OCI-LY7 (cell line): ENCODE data around the gene SH3TC2. TPM values are rescaled to one million over a fixed set of nuclear protein-coding genes. Genes with fewer than 3 reads are reported as not detected.

ENCODE experiments used
- BruUV-seq: library from RNA; stranded (reverse); fragments of 400-500 nt; replicated peaks from 2 replicates; lab custom pipeline; 2021; lab: Mats Ljungman, UMichigan
- CTCF ChIA-PET: fragments of 300-600 bp; sonication (Branson Sonifier 250); formaldehyde crosslinking; loops from one replicate; lab custom pipeline; 2022; ENCODE audit warnings: antibody characterized with exemption; ENCODE audit not compliant: unreplicated experiment; lab: Charles Lee
- POLR2A ChIA-PET: fragments of 300-600 bp; sonication (Branson Sonifier 250); formaldehyde crosslinking; loops from one replicate; lab custom pipeline; 2022; ENCODE audit warnings: antibody characterized with exemption; lab: Charles Lee
- DNase-seq: peaks from one replicate; pipeline ENCODE4 v3.0.0-alpha.2; 2015; ENCODE audit warnings: low spot score
- H2AFZ ChIP-seq: fragments of 200-600 bp; sonication (generic), shearing (Covaris generic); 2 replicates; pipeline ENCODE4 v1.6.1; 2014; ENCODE audit warnings: mild to moderate bottlenecking, antibody characterized with exemption, low read length, moderate library complexity
- H3K27ac ChIP-seq: fragments of 200-600 bp; sonication (generic); 2 replicates; pipeline ENCODE4 v1.5.1; 2014; ENCODE audit warnings: mixed run types, low read depth, mild to moderate bottlenecking, moderate library complexity, low read length, inconsistent platforms; ENCODE audit not compliant: poor library complexity, severe bottlenecking
- H3K36me3 ChIP-seq: fragments of 200-600 bp; sonication (generic); 2 replicates; pipeline ENCODE4 v1.6.1; 2014; ENCODE audit warnings: mild to moderate bottlenecking, antibody characterized with exemption, low read length, moderate library complexity, mixed read lengths; ENCODE audit not compliant: insufficient read depth
- H3K4me1 ChIP-seq: fragments of 200-600 bp; sonication (generic); 2 replicates; pipeline ENCODE4 v1.5.1; 2014; ENCODE audit warnings: mild to moderate bottlenecking, low read length; ENCODE audit not compliant: insufficient read depth, poor library complexity, severe bottlenecking
- H3K4me2 ChIP-seq: fragments of 200-600 bp; sonication (generic); 2 replicates; pipeline ENCODE4 v1.6.1; 2014; ENCODE audit warnings: mild to moderate bottlenecking, low read length
- H3K4me3 ChIP-seq: fragments of 200-600 bp; sonication (generic); 2 replicates; pipeline ENCODE4 v1.5.1; 2014; ENCODE audit warnings: mild to moderate bottlenecking, low read depth, low read length; ENCODE audit not compliant: poor library complexity, severe bottlenecking
- H3K79me2 ChIP-seq: fragments of 200-600 bp; sonication (generic); 2 replicates; pipeline ENCODE4 v1.6.1; 2016; ENCODE audit warnings: low read depth, mild to moderate bottlenecking, low read length, moderate library complexity, mixed read lengths; ENCODE audit not compliant: insufficient read depth
- H3K9me2 ChIP-seq: fragments of 200-600 bp; sonication (generic); 2 replicates; pipeline ENCODE4 v1.6.1; 2016; ENCODE audit warnings: mild to moderate bottlenecking, low read length, mixed read lengths; ENCODE audit not compliant: insufficient read depth
- H3K9me3 ChIP-seq: fragments of 200-600 bp; sonication (generic); 2 replicates; pipeline ENCODE4 v1.6.1; 2014; ENCODE audit warnings: mild to moderate bottlenecking, mixed run types, low read length, mixed read lengths
- H4K20me1 ChIP-seq: fragments of 200-600 bp; sonication (generic); 2 replicates; pipeline ENCODE4 v1.6.1; 2014; ENCODE audit warnings: mild to moderate bottlenecking, antibody characterized with exemption, low read length, moderate library complexity, mixed read lengths; ENCODE audit not compliant: insufficient read depth
- EZH2phosphoT487 ChIP-seq: fragments of 200-600 bp; sonication (generic); IDR thresholded peaks from 2 replicates; pipeline ENCODE4 v1.6.1; 2018; ENCODE audit warnings: low read depth, borderline replicate concordance, mild to moderate bottlenecking, mixed run types, antibody characterized with exemption, low read length, moderate library complexity, mixed read lengths
- intact Hi-C: fragments of 100-400 bp; cut with micrococcal nuclease; formaldehyde crosslinking; loops from one replicate; pipeline ENCODE4 v1.10.0; 2022; ENCODE audit not compliant: unreplicated experiment
- total RNA-seq, 2 experiments: library from RNA; depleted of rRNA in 1 of 2; stranded (reverse); fragments of >200 nt in 1 of 2; shearing (Covaris generic) in 1 of 2; gene quantifications; 2 replicates each; pipeline ENCODE4 v1.2.3, GENCODE V29; 2014 to 2022
- TF ChIP-seq, protein P1 (sequence below): fragments of 200-600 bp; sonication (generic); conservative IDR thresholded peaks from 2 replicates; pipeline ENCODE4 v1.5.1; 2014; ENCODE audit warnings: mild to moderate bottlenecking, antibody characterized with exemption, low read length, moderate library complexity, mixed read lengths

SH3TC2 gene
- total RNA-seq, 2 experiments from 2014 or later: not detected

DNA sequence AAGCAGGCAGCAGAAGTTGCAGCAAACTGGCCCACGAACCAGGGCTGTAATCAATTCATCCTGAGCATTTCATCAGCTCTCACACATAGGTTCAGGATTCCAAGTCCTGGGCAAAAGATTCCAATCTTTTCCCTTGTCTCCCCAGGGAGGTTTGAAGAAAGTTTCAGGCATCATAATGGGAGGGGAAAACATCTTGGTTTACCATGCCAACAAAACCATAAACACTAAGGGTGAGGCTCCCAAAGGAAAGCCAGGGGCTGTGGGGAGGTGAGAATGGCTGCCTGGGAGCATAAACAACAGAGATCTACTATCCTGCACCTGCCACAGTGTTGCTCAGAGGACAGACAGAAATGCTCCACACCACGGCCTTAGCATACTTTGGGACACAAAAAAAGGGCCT, 94.6 kb downstream of the SH3TC2 start:
- H3K4me1 ChIP-seq: no peaks in the 10 kb centered on the region
- H4K20me1 ChIP-seq: no peaks in the 10 kb centered on the region
- no peak for DNase-seq
- ChIA-PET POLR2A (interaction anchor here (0.6 kb wide), 1 partner anchor 116 kb away, joined by 4 read pairs; no protein-coding TSS in a partner anchor), CTCF (no interaction called here)
- no peaks in the 10 kb centered on the region for H3K36me3 ChIP-seq
- H3K4me3 ChIP-seq: no peak overlapping the region
- no peaks in the 10 kb centered on the region for H3K9me2 ChIP-seq
- no peak overlapping the region for H2AFZ ChIP-seq
- no peaks in the 10 kb centered on the region for H3K9me3 ChIP-seq
- intact Hi-C loops: loop anchor here (5.0 kb wide), 1 partner anchor 64 kb away; no protein-coding TSS in a partner anchor
- no peak overlapping the region for H3K27ac ChIP-seq
- TF ChIP-seq EZH2phosphoT487: no peak
- TF ChIP-seq, protein P1, sequence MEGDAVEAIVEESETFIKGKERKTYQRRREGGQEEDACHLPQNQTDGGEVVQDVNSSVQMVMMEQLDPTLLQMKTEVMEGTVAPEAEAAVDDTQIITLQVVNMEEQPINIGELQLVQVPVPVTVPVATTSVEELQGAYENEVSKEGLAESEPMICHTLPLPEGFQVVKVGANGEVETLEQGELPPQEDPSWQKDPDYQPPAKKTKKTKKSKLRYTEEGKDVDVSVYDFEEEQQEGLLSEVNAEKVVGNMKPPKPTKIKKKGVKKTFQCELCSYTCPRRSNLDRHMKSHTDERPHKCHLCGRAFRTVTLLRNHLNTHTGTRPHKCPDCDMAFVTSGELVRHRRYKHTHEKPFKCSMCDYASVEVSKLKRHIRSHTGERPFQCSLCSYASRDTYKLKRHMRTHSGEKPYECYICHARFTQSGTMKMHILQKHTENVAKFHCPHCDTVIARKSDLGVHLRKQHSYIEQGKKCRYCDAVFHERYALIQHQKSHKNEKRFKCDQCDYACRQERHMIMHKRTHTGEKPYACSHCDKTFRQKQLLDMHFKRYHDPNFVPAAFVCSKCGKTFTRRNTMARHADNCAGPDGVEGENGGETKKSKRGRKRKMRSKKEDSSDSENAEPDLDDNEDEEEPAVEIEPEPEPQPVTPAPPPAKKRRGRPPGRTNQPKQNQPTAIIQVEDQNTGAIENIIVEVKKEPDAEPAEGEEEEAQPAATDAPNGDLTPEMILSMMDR: no peak
- H3K79me2 ChIP-seq: no peaks in the 10 kb centered on the region
- no peak overlapping the region for H3K4me2 ChIP-seq
- no TSS peak for BruUV-seq

DNA sequence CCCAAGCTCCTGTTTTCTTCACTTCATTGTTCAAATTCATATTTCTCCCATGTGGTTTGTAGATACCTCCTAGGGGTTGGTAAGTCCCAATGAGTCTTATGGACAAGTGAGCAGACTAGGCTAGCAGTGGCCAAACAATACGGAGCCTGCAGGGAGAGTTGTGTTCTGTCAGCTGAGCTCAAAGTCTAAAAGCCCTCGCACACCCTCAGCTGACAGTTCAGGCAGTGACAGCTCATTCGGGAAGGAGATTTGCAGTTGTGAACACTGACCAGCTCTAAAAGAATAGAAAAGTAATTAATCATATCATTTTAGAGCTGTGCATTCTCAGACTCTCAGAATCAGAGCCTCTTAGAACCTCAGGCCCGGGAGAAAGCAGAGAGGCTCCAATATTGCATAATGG, 95.1 kb downstream of the SH3TC2 start:
- ChIA-PET POLR2A (no interaction called here), CTCF (no interaction called here)
- TF ChIP-seq, protein P1: no peak
- TF ChIP-seq EZH2phosphoT487: no peak
- no TSS peak for BruUV-seq
- Histone ChIP-seq H3K4me1 (no peaks in the 10 kb centered on the region), H2AFZ (no peak overlapping the region), H3K4me3 (no peak overlapping the region), H3K27ac (no peak overlapping the region), H3K9me3 (no peaks in the 10 kb centered on the region), H3K79me2 (no peaks in the 10 kb centered on the region), H3K4me2 (no peak overlapping the region), H4K20me1 (no peaks in the 10 kb centered on the region), H3K36me3 (no peaks in the 10 kb centered on the region), H3K9me2 (no peaks in the 10 kb centered on the region)
- intact Hi-C loops: loop anchor here (5.0 kb wide), 1 partner anchor 65 kb away; no protein-coding TSS in a partner anchor
- no peak for DNase-seq

DNA sequence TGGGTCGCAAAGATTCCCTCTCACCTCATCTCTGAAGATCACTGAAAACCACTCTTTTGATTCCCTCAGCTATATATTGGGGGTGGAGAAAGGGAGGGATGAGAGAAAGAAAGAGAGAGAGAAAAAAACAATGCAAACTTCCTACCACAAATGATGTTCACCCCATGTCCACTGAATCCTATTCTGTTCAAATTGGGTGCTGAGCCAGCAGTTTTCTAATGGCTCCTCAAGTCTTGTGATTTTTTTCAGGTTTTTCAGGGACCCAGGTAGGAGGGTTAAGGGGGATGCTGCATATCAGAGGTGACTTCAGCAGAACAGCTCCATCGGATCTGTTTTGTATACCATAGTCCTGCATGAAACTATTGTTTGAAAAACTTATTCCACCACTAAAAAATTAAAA, 95.9 kb downstream of the SH3TC2 start:
- Histone ChIP-seq H3K36me3 (no peaks in the 10 kb centered on the region), H2AFZ (no peak overlapping the region), H3K9me2 (no peaks in the 10 kb centered on the region), H3K4me2 (no peak overlapping the region), H4K20me1 (no peaks in the 10 kb centered on the region), H3K27ac (no peak overlapping the region), H3K4me1 (no peaks in the 10 kb centered on the region), H3K9me3 (no peaks in the 10 kb centered on the region), H3K4me3 (no peak overlapping the region), H3K79me2 (no peaks in the 10 kb centered on the region)
- ChIA-PET CTCF (interaction anchor here (0.6 kb wide), 1 partner anchor 24 kb away, joined by 3 read pairs; no protein-coding TSS in a partner anchor), POLR2A (interaction anchor here (0.5 to 0.6 kb wide), 2 partner anchors 265 to 322 kb away, joined by 3 read pairs; no protein-coding TSS in a partner anchor)
- DNase-seq: no peak
- BruUV-seq: no TSS peak
- TF ChIP-seq, protein P1: no peak
- no peak for TF ChIP-seq EZH2phosphoT487
- intact Hi-C loops: loop anchor here (5.0 kb wide), 1 partner anchor 65 kb away; no protein-coding TSS in a partner anchor
